Stimulated activated CD4-positive, alpha-beta T cell treated with anti-CD3 and anti-CD28 coated beads, Interleukin-1b, Interleukin-23, amount 100 ng/mL, for 4 hours (primary cell): ENCODE results near the gene SULT1B1.

Source experiments
- DNase-seq, 2 donors: peaks; one replicate each; pipeline ENCODE4 v3.0.0-alpha.2; 2020; ENCODE audit warnings: low read depth in 2 of 2

Gene SULT1B1

DNA sequence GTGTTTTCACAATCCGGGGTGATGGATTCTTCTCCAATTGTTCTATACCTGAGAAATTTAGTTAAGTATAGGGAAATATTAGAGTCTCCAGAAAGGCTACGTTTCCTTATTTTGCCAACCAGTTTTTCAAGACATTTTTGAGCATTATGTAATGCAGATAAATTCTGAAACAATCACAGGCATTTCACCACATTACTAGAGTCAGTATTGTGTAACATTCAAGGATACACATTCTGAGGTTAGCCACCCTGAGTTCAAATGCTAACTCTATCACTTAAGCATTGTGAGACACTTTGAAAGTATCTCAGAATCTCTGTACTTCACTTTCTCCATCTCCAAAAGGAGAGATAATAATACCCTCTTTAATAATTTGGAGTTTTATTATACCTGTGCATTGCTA lies 10.6 kb downstream of the SULT1B1 start:
- no peak for DNase-seq

DNA sequence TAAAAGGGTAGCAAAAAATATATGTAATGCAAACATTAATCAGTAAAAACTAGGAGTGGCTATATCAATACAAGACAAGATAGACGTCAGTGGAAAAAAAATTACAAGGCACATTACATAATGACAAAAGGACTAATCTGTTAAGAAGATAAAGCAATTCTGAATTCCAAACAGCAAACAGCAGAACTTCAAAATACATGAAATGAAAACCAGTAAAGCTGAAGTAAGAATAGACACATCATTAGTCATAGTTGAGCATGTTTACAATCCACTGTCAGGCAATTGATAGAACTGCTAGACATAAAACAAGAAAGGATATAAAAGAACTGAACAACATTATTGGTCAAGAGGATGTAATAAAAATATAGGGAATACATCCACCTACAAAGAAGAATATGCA lies 12.2 kb downstream of the SULT1B1 start:
- DNase-seq, result no peak

DNA sequence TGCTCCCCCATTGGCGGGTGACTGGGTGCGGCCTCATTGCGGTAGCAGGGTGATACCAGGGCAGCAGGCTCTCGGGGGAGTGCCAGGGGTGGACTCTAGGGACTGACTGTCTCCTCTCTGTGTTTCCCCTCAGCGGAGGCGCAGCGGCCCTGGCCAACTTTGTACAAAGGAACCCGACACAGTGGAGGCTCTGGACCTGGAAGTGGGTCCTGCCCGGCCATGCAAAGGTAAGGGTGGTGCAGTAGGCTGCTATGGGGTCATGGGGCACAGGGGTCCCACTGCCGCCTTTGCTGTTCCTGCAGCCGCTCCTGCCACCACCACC lies 16.3 kb downstream of the SULT1B1 start:
- DNase-seq, result no peak

DNA sequence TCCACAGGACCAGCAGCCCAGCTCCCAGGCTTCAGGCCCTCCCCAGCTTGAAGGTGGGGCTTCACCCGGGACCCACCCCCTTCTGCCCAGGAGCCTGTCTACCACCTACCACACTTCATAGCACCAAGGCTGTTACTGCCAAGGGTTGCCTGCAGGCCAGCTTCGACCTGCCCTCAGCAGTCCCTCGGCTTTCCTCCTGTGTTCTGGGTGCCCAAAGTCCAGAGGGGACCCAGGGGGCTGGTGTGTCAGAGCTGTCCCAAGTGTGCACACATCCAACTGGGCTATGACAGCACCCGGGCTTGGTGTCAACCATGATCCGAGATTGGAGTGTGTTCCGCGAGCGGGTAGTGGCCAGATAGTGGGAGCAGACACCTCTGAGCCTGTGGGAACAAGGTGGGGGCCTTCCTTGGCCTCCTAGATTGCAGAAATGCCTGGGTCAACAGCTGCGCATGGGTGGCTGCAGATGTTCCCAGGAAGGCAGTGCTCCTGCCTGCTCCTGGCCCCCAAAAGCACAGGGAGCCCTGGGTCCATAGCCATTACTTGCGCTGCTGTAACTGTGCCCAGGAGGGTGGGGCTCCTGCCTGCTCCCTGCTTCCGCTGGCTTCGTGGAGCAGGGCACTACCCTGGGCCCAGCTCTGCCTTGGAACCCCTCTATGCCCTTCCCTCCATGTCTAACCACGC lies 16.8 kb downstream of the SULT1B1 start:
- DNase-seq, result no peak

DNA sequence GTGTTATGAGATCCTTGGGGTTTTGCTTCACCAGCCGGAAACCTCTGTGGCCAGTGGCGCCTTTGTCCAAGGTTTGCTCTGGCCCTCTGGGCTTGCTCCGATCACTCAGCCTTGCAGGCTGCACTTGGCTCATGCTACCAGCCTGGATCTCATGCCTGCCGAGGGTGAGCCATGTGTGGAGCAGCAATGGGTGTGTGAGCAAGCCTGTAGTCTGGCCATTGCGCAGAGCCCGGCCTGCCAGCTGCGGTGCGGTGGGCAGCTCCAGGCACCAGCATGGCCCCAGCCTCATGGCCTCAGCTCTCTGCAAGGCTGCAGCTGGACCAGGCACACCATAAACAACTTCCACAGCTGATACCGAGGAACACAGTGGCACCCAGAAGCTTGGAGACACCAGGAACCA lies 17.8 kb downstream of the SULT1B1 start:
- no peak for DNase-seq

DNA sequence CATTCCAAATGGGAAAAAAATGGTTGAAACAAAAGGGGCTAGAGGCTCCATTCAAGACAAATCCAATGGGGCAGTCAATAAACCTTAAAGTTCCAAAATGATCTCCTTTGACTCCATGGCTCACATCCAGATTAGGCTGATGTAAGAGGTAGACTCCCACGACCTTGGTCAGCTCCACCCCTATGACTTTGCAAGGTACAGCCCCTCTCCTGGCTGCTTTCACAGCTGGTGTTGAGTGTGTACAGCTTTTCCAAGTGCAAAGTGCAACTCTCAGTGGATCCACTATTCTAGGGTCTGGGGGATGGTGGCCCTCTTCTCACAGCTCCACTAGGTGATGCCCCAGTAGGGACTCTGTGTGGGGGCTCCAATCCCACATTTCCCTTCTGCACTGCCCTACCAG lies 21.5 kb downstream of the SULT1B1 start:
- DNase-seq, result no peak

DNA sequence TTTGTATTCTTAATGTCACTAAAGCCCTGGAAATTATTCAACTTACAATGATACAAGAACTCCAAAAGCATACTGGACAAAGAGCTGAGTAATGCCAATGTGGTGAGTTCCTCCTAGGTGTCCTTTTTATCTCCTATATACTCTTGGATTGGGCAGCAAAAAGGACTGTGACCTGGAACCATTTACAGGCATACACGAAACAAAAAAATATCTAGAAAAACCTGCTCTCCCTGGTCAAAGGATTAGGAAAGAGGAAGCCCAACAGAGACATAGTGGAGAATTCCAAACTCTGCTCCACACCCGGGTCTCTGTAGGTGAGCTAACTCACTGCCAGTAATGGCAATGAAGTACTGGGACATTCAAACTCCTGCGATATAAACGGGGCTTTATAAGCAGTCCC lies 25.3 kb downstream of the SULT1B1 start:
- DNase-seq, result no peak

DNA sequence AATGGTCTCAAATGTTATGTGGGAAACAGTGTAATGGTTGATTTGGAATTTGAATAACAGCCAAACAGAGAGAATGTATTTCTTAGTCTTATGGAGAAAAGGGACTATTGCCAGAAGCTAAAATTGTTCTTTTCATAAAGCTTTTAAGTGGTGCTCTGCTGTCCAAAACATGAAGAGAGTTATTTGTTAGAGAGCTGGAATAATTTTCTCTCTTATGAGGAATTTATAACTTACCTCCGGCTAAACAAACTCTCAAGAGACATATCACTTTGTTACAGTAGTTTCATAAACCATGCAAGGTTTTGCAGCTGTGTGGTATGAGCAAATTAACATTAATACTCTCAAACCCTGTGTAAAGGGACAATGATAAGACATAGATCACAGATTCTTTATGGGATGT lies 28.6 kb downstream of the SULT1B1 start:
- DNase-seq, result no peak

DNA sequence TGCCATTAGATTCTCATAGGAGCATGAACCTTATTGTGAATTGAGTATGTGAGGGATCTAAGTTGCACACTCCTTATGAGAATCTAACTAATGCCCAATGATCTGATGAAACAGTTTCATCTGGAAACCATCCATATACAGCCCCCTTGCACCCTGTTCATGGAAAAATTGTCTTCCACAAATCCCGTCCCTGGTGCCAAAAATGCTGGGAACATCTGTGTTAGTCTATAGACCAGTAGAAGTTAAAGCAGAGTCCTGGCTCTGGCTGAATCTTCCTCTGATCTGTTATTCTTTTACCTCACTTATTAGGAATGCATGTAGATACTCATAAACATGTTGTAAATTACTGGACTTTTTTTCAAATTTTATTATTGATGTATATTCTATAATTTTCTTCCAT lies 29.2 kb downstream of the SULT1B1 start:
- no peak for DNase-seq

DNA sequence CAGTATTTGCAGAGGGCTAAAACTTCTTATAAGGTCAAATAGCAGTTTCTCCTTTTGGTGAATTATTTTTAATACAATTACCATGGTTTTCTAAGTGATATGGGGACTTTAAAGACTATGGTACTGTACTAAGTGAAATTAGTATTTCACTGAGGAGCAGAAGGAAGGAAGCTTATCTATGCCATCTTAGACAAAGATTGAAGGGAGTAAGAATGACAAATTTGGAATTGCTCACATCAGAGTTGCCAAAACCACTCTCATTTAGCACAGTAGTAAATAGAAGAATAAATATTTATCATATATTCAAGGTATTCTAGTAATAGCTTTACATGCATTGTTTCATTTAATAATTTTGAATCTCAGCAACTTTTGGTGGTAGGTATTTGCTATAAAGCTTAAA lies 30.4 kb downstream of the SULT1B1 start:
- DNase-seq, result no peak

DNA sequence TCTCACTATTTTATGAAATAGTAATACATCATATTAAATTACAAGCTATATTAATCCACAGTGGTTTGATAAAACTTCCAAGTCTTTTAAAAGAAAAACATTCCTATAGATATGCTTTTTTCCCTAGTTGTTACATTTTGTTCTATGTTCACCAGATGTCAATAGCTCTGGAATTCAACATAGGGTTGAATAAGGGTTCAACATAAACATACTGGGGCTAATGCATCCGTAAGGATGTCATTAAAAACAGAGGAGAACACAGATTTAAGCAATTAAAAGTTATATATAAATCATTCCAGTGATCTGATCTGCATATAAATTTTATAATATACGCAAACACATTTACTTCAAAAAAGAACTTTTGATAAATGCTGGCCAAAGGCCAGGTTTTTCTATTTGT lies 32.5 kb downstream of the SULT1B1 start:
- no peak for DNase-seq

DNA sequence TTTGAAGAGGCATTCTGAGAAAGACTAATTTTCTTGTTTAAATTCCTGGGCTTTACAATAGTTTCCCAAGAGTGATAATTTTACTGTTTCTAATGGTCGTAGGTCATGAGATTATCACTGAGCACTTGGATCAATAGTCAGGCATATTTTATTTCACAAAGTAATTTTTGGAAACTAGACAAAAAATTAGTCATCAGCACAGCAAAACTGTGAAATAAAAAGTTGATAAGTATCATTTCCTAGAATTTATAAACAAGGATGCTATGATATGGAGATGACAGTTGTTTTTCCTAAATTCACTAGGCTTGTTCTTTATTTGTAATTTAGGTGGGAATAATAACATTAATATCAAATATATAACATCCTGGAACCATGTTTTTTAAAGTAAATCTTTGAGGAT lies 33.0 kb downstream of the SULT1B1 start:
- DNase-seq, result no peak

DNA sequence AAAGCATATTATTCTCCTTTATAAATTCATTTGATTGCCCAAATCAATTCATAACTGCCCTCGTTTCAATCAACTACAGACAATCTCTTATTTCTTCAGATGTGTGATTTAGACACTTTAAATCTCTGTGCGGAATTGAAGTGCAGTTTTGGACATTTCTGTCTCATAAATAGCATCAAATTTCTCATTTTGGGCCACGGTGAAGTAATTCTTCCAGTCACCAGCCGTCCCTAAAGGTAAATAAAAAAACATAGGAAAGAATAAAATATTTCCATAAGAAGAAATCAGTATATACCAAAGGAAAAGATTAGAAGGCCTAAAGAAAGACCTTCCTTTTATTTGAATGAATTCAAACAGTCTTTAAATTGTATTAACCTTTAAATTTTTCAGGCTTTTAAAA lies 33.4 kb downstream of the SULT1B1 start:
- DNase-seq, result no peak

DNA sequence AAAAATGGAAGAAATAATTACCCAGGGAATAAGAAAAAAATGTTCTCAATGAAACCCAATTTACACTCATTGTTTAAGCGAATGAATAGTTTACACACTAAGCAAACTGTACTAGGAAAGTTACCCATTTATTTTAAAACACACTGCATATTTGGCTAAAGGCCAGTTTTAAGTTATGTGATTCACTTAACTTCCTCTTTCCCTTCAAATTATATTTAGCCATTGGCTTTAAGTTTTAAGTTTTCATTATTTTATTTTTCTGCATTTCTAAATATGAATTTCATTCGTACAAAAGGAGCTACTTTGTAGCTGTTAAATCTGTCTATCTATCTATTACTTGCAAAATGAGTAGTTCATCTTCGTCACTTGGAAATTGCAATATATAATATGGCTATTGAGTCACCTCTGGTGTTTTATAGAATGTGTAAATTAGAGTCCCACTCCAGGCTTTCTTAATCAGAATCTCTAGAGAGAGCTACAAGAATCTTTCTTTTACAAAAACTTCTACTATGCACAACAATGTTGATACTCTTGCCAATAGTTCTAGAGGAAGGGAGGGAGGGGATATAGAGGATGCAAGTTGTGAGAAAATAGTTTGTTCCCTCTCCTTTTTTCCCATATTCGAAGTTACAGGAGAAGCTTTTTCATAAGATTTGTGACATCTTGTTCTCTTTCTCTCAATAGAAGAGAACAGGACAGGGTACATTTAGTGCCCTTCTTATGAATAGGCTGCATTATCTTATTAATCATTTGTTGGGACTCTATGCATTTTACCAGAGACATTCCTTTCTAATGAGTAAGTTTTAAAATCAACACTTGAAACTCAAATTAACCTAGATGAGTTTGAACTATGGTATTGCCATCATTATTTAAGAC lies 41.8 kb downstream of the SULT1B1 start:
- no peak for DNase-seq

DNA sequence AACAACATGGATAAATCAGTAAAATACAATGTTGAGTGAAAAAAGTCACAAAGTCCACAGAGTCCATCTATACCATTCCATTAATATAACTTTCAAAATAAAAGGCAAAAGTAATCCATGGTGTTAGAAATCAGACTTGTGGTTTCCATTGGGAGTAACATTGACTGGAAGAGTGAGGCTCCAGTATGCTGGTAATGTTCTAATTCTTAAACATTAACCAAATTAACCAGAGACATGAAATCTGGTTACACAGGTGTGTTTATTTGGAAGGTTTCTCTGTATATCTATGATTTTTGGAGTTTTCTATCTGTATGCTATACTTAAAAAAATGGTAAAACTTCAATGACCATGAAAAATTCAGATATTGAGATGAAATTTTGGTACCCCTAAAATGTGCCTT lies 42.6 kb downstream of the SULT1B1 start:
- no peak for DNase-seq

DNA sequence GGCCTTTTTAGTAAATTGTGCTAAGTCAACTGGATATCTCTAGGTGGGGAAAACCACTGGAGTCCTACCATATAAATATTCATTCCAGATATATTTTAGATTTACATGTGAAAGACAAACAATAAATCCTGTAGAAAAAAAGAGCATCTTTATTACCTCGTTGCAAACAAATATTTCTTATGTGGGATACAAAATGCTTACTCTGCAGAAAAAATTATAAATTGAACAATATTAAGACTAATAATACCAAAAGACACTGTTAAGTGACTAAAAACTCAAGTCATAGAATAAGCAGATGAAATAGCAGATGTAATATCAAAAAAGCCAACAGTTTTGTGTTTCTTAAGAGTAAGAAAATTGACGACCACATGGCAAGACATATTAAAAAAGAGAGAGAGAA lies 43.8 kb downstream of the SULT1B1 start:
- no peak for DNase-seq

DNA sequence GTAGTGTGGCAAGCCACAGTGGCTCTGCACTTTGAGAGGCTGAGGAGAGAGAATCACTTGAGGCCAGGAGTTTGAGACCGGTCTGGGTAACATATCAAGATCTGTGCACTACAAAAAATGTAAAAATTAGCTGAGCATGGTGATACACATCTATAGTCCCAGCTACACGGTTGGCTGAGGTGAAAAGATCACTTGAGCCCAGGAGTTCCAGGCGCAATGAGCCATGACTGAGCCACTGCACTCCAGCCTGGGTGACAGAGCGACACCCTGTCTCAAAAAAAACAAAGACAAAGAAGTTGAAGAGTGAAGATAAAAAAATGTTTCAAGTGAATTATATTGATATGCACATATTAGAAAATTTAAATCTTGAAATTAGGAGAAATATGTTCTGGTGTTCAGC lies 46.3 kb downstream of the SULT1B1 start:
- no peak for DNase-seq

DNA sequence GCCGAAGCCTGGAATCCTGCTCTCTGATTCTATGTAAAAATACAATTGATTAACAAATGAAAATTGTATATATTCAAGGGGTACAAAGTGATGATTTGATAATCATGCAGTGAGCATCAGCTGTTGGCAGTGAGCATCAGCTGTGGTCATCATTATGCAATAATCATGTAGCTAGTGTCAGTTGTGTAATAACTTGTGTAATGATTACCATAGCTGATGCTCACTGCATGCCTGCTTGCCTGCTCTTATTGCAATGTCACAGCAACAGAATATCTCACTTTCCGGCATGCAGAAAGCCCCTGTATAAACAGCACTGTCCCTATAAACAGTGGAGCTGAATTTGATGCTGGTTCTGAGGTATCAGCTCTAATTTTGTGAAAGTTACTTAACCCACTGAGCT lies 46.8 kb downstream of the SULT1B1 start:
- DNase-seq, result no peak

DNA sequence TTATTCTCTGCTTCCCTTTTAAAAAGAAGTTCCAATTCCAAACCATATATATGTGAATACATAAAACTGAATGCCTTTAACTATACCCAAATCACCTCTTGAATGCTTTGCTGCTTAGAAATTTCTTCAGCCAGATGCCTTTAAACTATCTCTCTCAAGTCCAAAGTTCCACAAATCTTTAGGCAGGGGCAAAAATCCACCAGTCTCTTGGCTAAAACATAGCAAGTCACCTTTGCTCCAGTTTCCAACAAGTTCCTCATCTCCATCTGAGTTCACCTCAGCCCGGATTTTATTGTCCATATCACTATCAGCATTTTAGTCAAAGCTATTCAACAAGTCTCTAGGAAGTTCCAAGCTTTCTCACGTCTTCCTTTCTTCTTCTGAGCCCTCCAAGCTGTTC lies 49.8 kb downstream of the SULT1B1 start:
- no peak for DNase-seq

DNA sequence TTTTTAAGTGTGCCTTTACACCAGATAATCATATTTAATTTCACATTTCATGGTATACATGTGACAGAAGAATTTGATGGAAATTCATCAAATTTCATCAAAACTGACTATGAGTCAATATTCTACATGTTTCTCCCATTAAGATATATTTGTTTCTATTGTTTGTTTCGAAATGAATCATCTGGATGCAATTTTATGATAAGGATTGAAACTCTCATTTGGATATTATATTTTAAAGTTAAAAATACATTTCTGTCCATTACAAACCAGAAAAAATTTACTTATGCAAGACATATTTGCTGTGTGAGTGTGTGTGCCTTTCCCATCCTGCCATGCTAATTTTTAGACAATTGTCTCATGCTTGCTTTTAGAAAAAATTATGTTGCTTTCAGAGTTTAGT lies 52.2 kb downstream of the SULT1B1 start:
- DNase-seq, result no peak

DNA sequence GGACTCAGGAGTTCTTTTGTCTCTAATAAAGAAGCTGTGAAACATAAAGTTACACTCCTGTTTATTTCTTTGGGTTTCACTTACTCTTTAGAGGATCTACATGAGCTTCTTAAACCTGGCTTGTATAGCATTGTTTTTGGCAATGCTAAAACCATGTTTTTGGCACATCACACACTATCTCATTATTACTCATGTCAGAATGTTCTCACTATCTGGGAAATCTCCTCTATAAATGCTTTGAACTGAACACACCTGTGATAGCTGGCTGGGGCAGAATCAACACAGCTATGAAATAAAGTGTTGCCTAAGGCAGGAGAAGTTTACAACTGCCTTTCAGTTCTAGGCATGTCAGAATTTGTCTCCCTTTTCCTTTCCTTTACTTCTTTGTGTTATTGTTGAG lies 52.6 kb downstream of the SULT1B1 start:
- no peak for DNase-seq

DNA sequence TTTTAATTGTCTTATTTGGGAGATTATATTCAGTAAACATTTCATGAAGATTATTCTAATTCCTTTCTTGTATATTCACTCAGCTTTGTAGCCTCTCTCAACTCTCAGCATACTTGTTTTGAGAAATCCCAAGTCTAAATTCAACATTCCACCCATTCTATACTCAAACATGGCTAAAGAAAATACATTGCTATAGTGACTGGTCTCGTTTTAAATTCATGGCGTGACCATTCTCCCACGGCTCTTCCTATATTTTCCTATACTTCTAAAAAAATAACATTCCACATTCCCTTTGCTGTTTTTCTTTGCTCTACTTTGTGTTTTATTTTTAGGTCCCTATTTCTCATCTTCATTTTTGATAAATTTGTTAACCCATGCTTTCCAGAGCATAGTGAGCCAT lies 58.2 kb downstream of the SULT1B1 start:
- DNase-seq, result no peak

DNA sequence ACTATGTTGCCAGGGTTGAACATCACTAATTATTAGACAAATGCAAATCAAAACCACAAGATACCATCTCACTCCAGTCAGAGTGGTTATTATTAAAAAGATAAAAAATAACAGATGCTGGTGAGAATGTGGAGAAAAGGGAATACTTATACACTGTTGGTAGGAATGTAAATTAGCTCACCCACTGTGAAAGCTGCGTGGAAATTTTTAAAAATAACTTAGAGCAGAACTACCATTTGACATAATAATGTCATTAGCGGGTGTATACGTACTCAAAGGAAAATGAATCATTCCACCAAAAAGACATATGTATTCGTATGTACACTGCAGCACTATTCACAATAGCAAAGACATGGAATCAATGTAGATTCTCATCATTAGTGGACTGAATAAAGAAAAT lies 58.7 kb downstream of the SULT1B1 start:
- no peak for DNase-seq
